ENCODE measurements around the gene NTNG2. TPM values are rescaled to one million over a fixed set of nuclear protein-coding genes. Genes with fewer than 3 reads are reported as not detected.

NTNG2 gene
- total RNA-seq, 2 donors from 2014 or later: 8.3 to 11.5 TPM

GRCh38 chr9:132209228-132209627 is 47.4 kb downstream of the NTNG2 start:
- Mint-ChIP-seq H3K9me3 (no peaks in the 10 kb centered on the region), H3K27ac (peak overlapping the region in 1 of 2 donors; percentile 50), H3K4me1 (ENCODE audit: low read depth in 2 of 2) (peaks cover 6 to 9% of the 10 kb centered on the region in 2 donors), H3K4me3 (no peak overlapping the region), H3K27me3 (no peaks in the 10 kb centered on the region), H3K36me3 (no peaks in the 10 kb centered on the region)
- no peak for DNase-seq (ENCODE audit: low spot score)
- ATAC-seq: no peak

DNA sequence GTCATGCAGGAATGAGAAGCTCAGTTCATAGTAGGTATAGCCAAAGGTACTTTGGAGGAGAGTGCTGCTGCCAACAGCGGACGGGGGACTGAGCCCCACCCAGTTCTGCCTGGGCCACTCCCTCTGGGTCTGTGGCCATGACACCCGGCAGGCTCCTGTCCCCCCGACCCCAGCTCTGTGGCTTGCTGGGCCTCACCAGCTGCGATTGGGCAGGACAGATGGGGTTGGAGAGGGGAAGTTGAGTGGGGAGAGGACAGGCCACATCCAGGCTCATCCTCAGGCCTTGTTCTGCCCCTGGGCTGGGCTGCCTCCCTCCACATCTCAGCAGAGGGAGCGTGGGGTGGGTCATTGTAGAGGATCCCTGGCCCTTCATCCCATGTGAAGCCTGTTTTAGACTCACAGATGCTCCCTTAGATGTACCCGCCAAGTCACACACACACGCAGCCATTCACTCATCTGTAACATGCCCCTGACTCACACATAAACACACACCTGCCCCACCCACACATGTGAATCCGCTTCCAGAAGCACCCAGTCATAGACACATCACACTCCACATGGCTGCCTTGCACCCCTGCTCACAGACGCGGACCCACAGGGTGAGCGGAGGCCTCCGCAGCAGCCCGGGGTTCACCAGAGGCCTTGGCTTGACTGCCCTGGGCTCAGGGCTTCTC is 48.8 kb downstream of the NTNG2 start:
- Mint-ChIP-seq H3K4me1 (ENCODE audit: low read depth in 2 of 2) (peaks cover 6 to 9% of the 10 kb centered on the region in 2 donors), H3K36me3 (no peaks in the 10 kb centered on the region), H3K27me3 (no peaks in the 10 kb centered on the region), H3K27ac (no peak overlapping the region), H3K9me3 (no peaks in the 10 kb centered on the region), H3K4me3 (no peak overlapping the region)
- ATAC-seq (no peak), DNase-seq (ENCODE audit: low spot score) (no peak)

DNA sequence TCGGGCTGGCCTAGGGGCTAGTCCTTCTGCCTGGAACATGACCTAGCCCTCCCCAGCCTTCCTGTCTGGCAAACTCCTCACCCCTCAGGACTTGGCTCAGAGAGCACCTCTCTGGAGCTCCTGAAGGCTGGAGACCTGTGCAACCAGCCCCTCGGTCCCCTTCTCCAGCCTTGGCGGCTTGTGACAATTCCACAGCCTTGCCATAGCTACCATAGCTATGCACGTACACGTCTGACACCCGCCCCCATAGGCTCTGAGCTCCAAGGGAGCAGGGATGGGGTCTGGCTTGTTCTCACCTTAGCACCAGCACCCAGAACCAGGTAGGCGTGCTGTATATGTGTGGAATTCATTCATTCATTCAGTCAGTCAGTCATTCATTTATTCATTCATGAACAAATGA is 49.7 kb downstream of the NTNG2 start:
- Mint-ChIP-seq H3K27me3 (no peaks in the 10 kb centered on the region), H3K36me3 (no peaks in the 10 kb centered on the region), H3K4me3 (no peak overlapping the region), H3K4me1 (ENCODE audit: low read depth in 2 of 2) (peaks cover 6 to 9% of the 10 kb centered on the region in 2 donors), H3K9me3 (no peaks in the 10 kb centered on the region), H3K27ac (no peak overlapping the region)
- no peak for DNase-seq (ENCODE audit: low spot score)
- ATAC-seq: no peak

- no peaks in the 10 kb centered on the region for H3K27me3 Mint-ChIP-seq
- no peak overlapping the region for H3K27ac Mint-ChIP-seq
- H3K9me3 Mint-ChIP-seq: no peaks in the 10 kb centered on the region
- ATAC-seq: no peak
- DNase-seq (ENCODE audit: low spot score): no peak
- peaks cover 7 to 10% of the 10 kb centered on the region in 2 donors for H3K4me1 Mint-ChIP-seq (ENCODE audit: low read depth in 2 of 2)
- H3K36me3 Mint-ChIP-seq: no peaks in the 10 kb centered on the region
- H3K4me3 Mint-ChIP-seq: no peak overlapping the region
Measured at GRCh38 chr9:132214027-132214622, 52.3 kb downstream of the NTNG2 start.

GRCh38 chr9:132216861-132217619 is 55.2 kb downstream of the NTNG2 start:
- no peaks in the 10 kb centered on the region for H3K9me3 Mint-ChIP-seq
- peak overlapping the region; percentile 38 for H3K4me3 Mint-ChIP-seq
- H3K36me3 Mint-ChIP-seq: no peaks in the 10 kb centered on the region
- ATAC-seq (peak; percentile 86 to 87), DNase-seq (ENCODE audit: low spot score) (no peak)
- H3K4me1 Mint-ChIP-seq (ENCODE audit: low read depth in 2 of 2): peaks cover 7 to 10% of the 10 kb centered on the region in 2 donors
- no peaks in the 10 kb centered on the region for H3K27me3 Mint-ChIP-seq
- peak overlapping the region in 1 of 2 donors; percentile 58 for H3K27ac Mint-ChIP-seq

DNA sequence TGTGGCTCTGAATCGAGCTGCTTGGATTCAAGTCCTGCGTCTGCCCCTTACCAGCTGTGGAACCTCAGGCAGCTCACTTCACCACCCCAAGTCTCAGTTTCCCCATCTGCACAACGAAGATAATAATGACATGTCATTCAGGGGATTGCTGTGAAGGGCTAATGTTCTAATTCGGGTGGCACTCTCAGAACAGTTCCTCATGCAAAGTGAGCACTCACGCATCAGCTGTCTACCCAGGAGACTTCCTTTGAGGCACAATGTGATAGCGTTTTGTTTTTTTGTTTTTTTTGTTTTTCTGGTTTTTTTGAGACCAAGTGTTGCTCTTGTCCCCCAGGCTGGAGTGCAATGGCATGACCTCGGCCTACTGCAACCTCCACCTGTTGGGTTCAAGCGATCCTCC is 56.4 kb downstream of the NTNG2 start:
- H3K4me3 Mint-ChIP-seq: no peak overlapping the region
- no peak for DNase-seq (ENCODE audit: low spot score)
- no peaks in the 10 kb centered on the region for H3K9me3 Mint-ChIP-seq
- no peak overlapping the region for H3K27ac Mint-ChIP-seq
- peaks cover 7 to 10% of the 10 kb centered on the region in 2 donors for H3K4me1 Mint-ChIP-seq (ENCODE audit: low read depth in 2 of 2)
- no peaks in the 10 kb centered on the region for H3K36me3 Mint-ChIP-seq
- ATAC-seq: no peak
- no peaks in the 10 kb centered on the region for H3K27me3 Mint-ChIP-seq

DNA sequence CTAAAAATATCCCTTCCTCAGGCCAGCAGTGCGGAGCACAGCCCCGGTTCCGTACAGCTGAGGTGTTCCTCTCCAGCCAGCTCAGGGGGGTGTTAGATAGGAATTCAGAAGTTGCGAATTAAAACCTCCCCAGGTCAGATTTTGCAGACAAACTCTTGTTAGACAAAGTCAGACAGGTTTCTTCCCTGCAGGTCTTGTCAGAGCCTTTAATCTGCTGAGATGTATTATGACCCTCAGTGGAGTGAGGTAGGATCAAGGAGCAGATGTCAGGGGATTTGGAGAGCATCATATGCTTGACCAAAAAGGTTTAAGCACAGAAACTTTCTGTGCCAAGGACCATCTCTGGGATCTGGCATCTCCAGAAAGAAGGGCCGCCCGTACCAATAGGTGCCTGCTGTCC is 60.1 kb downstream of the NTNG2 start:
- Mint-ChIP-seq H3K4me1 (ENCODE audit: low read depth in 2 of 2) (peaks cover 7 to 9% of the 10 kb centered on the region in 2 donors), H3K27me3 (no peaks in the 10 kb centered on the region), H3K9me3 (no peaks in the 10 kb centered on the region), H3K36me3 (no peaks in the 10 kb centered on the region), H3K27ac (no peak overlapping the region), H3K4me3 (no peak overlapping the region)
- ATAC-seq: no peak
- DNase-seq (ENCODE audit: low spot score): no peak

DNA sequence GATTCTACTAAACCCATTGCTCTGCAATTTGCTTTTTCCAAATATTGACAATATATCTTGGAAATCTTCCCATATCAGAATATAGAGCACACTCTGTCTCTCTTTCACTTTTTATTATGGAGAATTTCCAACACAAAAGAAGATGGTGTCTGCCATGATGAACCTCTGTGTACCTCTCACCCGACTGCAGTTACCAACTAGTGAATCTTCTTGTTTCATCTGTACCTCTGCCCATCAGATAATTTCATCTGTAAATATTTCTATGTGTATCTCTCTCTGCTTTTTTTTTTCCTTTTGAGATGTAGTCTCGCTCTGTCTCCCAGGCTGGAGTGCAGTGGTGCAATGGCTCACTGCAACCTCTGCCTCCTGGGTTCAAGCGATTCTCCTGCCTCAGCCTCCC is 62.8 kb downstream of the NTNG2 start:
- ATAC-seq (no peak), DNase-seq (ENCODE audit: low spot score) (no peak)
- no peaks in the 10 kb centered on the region for H3K4me1 Mint-ChIP-seq (ENCODE audit: low read depth in 2 of 2)
- H3K36me3 Mint-ChIP-seq: no peaks in the 10 kb centered on the region
- H3K9me3 Mint-ChIP-seq: no peaks in the 10 kb centered on the region
- no peak overlapping the region for H3K4me3 Mint-ChIP-seq
- no peaks in the 10 kb centered on the region for H3K27me3 Mint-ChIP-seq
- H3K27ac Mint-ChIP-seq: no peak overlapping the region

GRCh38 chr9:132226571-132227430 is 64.9 kb downstream of the NTNG2 start:
- Mint-ChIP-seq H3K27ac (no peak overlapping the region), H3K36me3 (no peaks in the 10 kb centered on the region), H3K4me3 (no peak overlapping the region), H3K27me3 (no peaks in the 10 kb centered on the region), H3K9me3 (no peaks in the 10 kb centered on the region), H3K4me1 (ENCODE audit: low read depth in 2 of 2) (no peaks in the 10 kb centered on the region)
- DNase-seq (ENCODE audit: low spot score) (no peak), ATAC-seq (no peak)

- Mint-ChIP-seq H3K36me3 (no peaks in the 10 kb centered on the region), H3K4me3 (no peak overlapping the region), H3K27ac (no peak overlapping the region), H3K9me3 (no peaks in the 10 kb centered on the region), H3K27me3 (no peaks in the 10 kb centered on the region), H3K4me1 (ENCODE audit: low read depth in 2 of 2) (no peaks in the 10 kb centered on the region)
- DNase-seq (ENCODE audit: low spot score) (no peak), ATAC-seq (no peak)
Measured at GRCh38 chr9:132228062-132228461, 66.2 kb downstream of the NTNG2 start.

GRCh38 chr9:132230605-132231004 is 68.7 kb downstream of the NTNG2 start:
- Mint-ChIP-seq H3K4me1 (ENCODE audit: low read depth in 2 of 2) (no peaks in the 10 kb centered on the region), H3K9me3 (no peaks in the 10 kb centered on the region), H3K36me3 (no peaks in the 10 kb centered on the region), H3K4me3 (no peak overlapping the region), H3K27ac (no peak overlapping the region), H3K27me3 (no peaks in the 10 kb centered on the region)
- no peak for DNase-seq (ENCODE audit: low spot score)
- ATAC-seq: no peak

- DNase-seq (ENCODE audit: low spot score) (no peak), ATAC-seq (no peak)
- no peaks in the 10 kb centered on the region for H3K36me3 Mint-ChIP-seq
- no peaks in the 10 kb centered on the region for H3K4me1 Mint-ChIP-seq (ENCODE audit: low read depth in 2 of 2)
- no peak overlapping the region for H3K4me3 Mint-ChIP-seq
- no peak overlapping the region for H3K27ac Mint-ChIP-seq
- H3K9me3 Mint-ChIP-seq: no peaks in the 10 kb centered on the region
- H3K27me3 Mint-ChIP-seq: no peaks in the 10 kb centered on the region
Measured at GRCh38 chr9:132231019-132231701, 69.3 kb downstream of the NTNG2 start.

- H3K9me3 Mint-ChIP-seq: no peaks in the 10 kb centered on the region
- H3K4me1 Mint-ChIP-seq (ENCODE audit: low read depth in 2 of 2): peaks cover 0 to 4% of the 10 kb centered on the region in 2 donors
- no peak overlapping the region for H3K27ac Mint-ChIP-seq
- H3K36me3 Mint-ChIP-seq: no peaks in the 10 kb centered on the region
- ATAC-seq: no peak
- no peaks in the 10 kb centered on the region for H3K27me3 Mint-ChIP-seq
- H3K4me3 Mint-ChIP-seq: no peak overlapping the region
- DNase-seq (ENCODE audit: low spot score): no peak
Measured at GRCh38 chr9:132232522-132232921, 70.7 kb downstream of the NTNG2 start.
